Muscle of arm (tissue), 12 donors: ENCODE data around the gene MMRN1. TPM values are rescaled to one million over a fixed set of nuclear protein-coding genes. Genes with fewer than 3 reads are reported as not detected.

Source experiments
- DNase-seq: peaks from one replicate; pipeline ENCODE4 v3.0.0-alpha.2; 2013
- polyA plus RNA-seq, 12 donors: library from polyadenylated mRNA; unstranded; fragments of 120-200 nt; gene quantifications; one replicate each; pipeline ENCODE4 v1.2.1, GENCODE V29; 2013; ENCODE audit not compliant: insufficient read length in 12 of 12

The MMRN1 gene
- polyA plus RNA-seq, 12 donors, result 3.4 to 51.4 (median 7.5) TPM; not detected in 1

- DNase-seq, result no peak
Measured at GRCh38 chr4:89994176-89994873, 99.7 kb downstream of the MMRN1 start.

GRCh38 chr4:89995006-89995405, 100.4 kb downstream of the MMRN1 start:
- no peak for DNase-seq

GRCh38 chr4:89995814-89996213, 101.2 kb downstream of the MMRN1 start:
- DNase-seq, result no peak

DNA sequence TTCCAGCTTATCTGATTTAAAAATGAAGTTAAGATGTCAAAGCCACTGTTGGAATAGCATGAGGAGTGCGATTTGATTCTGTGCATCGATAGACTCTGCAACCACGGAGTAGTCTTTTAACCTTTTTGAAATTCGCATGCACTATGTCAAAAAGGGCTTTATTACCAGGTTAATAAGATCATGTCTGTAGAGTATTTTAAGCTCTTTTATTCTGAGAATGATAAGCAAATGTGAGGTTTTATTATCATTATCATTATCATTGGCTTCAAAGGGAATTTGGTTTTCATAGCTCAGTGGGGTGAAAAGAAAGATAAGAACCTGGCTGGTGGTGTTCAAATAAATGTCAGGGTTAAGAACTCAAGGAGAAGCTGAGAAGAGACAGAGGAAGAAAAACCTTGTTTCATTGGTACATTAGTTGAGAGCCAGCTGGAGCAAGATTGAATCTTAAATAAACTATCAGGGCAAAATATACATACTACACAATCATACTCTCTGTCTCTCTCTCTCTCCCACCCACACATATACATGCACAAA, 102.6 kb downstream of the MMRN1 start:
- DNase-seq, result no peak

DNA sequence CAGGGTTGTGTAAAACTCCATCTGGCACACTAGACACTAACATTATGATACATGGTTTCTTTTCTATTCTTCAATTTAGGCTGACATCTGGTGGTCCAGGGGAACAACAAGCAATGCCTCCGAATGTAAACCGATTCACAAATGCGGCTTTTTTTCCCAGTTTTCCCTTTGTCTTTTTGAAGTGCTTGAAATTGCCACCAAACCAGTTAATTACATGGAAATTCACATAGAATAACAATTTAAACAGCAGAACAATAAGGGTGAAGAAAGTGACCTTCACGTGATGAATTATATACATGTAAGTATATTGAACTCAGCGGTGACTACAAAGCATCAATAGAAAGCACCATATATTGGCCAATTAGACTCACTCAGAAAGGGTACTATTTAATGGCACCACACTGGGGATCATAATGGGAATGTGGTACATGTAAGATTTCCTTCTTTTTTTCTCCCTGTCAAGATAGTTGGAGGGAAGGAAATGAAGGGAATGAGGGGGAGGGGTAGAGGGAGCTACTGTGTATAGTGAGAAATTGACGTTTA, 103.9 kb downstream of the MMRN1 start:
- DNase-seq, result no peak

DNA sequence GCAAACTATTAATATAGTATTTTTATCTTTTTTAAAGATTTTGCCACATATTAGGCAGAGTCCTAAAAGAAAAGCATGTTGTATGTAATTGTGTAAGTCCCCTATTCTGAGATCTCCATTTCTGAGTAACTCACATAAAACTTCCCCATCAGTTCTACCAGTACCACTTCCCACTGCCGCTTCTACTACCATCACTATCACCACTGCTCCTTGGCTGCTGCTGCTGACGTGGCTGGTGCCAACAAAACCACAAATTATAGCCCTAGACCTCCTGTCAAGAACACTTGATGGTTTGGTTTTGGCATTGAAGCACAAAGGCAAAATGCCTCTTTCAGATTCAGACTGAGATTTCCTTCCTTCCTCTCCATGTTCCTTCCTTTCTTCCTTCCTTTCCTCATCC, 106.4 kb downstream of the MMRN1 start:
- no peak for DNase-seq

- DNase-seq, result peak; percentile 6
Measured at GRCh38 chr4:90002441-90003062, 107.9 kb downstream of the MMRN1 start.

Other genes with a start within 250 kb of the MMRN1 start
- 10 to 100 TPM in 10 of 12 donors, 1 to 10 TPM in 1, not detected in 1; 9.7 to 74.6 (median 27.2) TPM for gene SNCA, start 57.7 kb upstream of the MMRN1 start, polyA plus RNA-seq
- 1 to 10 TPM in 2 of 12 donors, under 1 TPM in 8, not detected in 2; 0.17 to 1.9 (median 0.65) TPM for gene CCSER1, start 232.5 kb downstream of the MMRN1 start, polyA plus RNA-seq